ENCODE measurements around the gene ZNF189.

ZNF189 gene

DNA sequence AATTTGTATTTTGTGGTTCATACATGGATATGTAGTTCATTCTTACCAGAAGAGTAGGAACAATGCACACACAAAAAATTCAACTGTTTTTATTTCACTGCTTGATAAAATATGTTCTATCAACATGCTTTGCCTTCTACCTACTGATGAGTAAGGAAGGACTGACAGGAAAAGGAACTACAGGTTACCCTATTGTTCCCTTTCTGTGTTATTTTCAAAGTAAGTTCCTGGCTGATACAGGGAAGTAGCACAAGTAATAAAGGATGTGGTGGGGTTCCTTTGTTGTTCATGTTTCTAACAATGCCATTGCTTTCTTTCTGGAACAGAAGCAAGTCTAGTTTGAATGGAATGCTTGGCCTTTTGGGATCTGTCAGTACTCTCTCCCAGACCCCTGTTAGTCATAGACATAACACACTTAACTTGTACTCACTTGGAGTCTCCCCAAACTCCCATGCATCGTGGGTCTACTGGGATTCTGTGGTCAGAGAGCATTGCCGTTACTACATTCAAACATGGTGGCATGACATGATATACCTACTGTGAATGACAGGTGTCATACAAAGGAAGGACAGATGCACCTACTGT is 57.1 kb downstream of the ZNF189 start:
- peak; percentile 87 for DNase-seq

DNA sequence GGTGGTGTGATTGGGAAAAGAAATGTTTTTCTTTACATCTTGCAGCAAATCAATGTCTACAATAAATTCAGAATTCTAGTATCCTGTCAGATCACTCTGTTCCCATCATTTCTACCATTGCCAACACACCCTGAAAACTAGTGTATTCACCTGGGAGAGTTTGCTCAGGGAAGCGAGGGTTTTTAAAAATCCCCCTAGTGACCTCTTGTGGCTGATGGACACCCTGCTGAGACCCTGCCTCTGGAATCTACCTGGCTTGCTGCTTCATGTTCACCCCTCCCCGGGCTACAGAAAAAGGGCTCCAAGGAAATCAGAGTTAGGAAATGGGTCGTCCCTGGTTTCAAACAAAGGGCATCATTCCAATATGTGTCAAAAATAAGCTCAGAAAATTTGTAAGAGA is 58.4 kb downstream of the ZNF189 start:
- no peak for DNase-seq

DNA sequence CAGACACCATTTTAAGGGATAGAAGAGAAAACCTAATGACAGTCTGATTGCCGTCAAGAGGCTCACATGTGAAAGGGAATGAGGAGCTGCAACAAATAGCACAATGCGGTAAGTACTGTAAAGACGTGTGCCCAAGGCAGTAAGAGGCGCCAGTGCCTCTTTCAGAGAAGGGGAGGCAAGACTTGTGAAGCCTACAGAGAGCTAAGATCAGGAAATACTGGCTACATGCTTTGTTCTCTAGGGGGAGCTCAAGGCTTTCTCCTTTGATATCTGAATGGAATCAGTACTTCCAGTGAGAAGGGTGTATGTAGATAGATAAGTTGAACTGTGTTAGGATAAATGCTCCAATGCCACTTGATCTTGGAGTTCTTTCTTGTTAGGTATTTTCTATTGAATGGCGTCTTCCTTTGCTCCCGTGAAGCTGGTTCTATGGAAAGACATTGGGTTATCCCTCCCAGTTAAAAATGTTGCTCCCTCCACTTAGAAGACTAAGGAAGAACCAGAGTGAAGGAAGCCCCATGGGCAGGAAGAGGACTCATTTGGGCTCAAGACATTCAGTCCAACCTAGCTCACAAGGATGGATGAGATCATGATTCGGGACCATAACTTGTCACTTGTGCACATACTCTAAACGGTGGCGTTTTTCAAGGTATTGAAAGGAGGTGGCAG is 60.4 kb downstream of the ZNF189 start:
- peak; percentile 80 for DNase-seq

All from fibroblast of upper back skin (primary cell).